Measurements from ENCODE around the gene STOML1. TPM values are rescaled to one million over a fixed set of nuclear protein-coding genes. Genes with fewer than 3 reads are reported as not detected.

STOML1 gene
- total and polyA plus RNA-seq, 10 of the 15 experiments (the other 5 are each of a cell fraction or from before 2014, with no cell fraction given): 0.14 to 13.6 (median 8.3) TPM

DNA sequence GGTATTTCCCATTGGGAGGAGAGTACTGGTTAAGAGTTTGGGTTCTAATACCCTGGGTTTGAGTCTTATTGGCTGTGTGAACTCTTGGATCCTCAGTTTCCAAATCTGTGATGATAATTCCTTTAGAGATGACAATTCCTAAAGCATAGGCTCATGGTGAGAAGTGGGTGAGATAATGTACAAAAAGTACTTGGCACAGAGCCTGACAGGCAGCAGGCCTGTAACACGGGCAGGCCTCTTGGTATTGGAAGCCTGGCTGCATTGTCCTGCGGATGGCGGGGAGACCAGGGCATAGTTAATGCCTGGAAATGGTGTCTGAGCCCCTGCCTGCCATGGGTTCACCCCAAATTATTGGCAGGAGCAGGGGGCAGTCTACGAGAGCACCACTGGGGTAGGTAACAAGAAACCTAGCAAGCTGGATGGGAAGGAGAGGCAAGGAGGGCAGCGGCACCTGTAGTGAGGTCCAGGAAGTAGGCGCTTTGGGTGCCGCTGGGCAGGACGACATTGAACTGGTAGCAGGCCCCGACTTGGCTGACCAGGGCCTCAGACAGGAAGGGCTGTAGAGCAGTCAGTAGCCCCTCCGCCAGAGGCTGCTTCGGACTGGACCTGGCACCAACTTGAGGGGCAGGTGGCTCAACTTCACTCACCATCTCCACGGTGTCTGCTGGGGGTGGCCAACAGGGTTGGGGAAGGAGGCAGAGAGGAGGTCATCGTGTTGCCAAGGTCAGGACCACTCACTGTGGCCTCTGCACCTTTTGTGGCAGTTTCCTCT lies 7.7 kb downstream of the STOML1 start:
- DNase-seq (ENCODE audit: low read depth, low spot score) (no peak), FAIRE-seq (no peak), ATAC-seq (no peak)
- H3K79me2 ChIP-seq (ENCODE audit: control insufficient read depth, insufficient read depth, low read length): no peaks in the 10 kb centered on the region
- 71% methylated on average over 13 of the region's 13 CpGs for WGBS (ENCODE audit: insufficient coverage, insufficient replicate concordance, low lambda C conversion rate, missing lambda C conversion rate)
- ChIA-PET CTCF (interaction anchor here (1.0 to 3.6 kb wide), 4 partner anchors 8 to 20 kb away, joined by 3 to 26 read pairs (median 6); partner anchors contain the start of gene PML), POLR2A (no interaction called here), SMC1A (ENCODE audit: uncharacterized antibody, unreplicated experiment) (interaction anchor here (1.3 to 1.6 kb wide), 2 partner anchors 11 to 13 kb away, joined by 4 to 6 read pairs; no protein-coding TSS in a partner anchor), RAD21 (ENCODE audit: unreplicated experiment) (no interaction called here)
- H2AFZ ChIP-seq (ENCODE audit: control insufficient read depth, low read depth, low read length): no peak overlapping the region
- H3K4me2 ChIP-seq (ENCODE audit: control insufficient read depth, insufficient read depth): no peak overlapping the region
- H3K9me3 ChIP-seq (replicated peaks; ENCODE audit: control insufficient read depth, insufficient read depth, low read length): no peaks in the 10 kb centered on the region
- TF ChIP-seq, protein P1, sequence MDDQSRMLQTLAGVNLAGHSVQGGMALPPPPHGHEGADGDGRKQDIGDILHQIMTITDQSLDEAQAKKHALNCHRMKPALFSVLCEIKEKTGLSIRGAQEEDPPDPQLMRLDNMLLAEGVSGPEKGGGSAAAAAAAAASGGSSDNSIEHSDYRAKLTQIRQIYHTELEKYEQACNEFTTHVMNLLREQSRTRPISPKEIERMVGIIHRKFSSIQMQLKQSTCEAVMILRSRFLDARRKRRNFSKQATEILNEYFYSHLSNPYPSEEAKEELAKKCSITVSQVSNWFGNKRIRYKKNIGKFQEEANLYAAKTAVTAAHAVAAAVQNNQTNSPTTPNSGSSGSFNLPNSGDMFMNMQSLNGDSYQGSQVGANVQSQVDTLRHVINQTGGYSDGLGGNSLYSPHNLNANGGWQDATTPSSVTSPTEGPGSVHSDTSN (IDR thresholded peaks at IDR 0.05; ENCODE audit: insufficient replicate concordance, low read depth, low read length): no peak
- no peak for TF ChIP-seq PAX8 (IDR thresholded peaks at IDR 0.05)
- no peak for TF ChIP-seq SMARCA5 (IDR thresholded peaks at IDR 0.05)
- TF ChIP-seq, protein P2, sequence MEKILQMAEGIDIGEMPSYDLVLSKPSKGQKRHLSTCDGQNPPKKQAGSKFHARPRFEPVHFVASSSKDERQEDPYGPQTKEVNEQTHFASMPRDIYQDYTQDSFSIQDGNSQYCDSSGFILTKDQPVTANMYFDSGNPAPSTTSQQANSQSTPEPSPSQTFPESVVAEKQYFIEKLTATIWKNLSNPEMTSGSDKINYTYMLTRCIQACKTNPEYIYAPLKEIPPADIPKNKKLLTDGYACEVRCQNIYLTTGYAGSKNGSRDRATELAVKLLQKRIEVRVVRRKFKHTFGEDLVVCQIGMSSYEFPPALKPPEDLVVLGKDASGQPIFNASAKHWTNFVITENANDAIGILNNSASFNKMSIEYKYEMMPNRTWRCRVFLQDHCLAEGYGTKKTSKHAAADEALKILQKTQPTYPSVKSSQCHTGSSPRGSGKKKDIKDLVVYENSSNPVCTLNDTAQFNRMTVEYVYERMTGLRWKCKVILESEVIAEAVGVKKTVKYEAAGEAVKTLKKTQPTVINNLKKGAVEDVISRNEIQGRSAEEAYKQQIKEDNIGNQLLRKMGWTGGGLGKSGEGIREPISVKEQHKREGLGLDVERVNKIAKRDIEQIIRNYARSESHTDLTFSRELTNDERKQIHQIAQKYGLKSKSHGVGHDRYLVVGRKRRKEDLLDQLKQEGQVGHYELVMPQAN (conservative IDR thresholded peaks at IDR 0.05): no peak
- TF ChIP-seq, protein P3, sequence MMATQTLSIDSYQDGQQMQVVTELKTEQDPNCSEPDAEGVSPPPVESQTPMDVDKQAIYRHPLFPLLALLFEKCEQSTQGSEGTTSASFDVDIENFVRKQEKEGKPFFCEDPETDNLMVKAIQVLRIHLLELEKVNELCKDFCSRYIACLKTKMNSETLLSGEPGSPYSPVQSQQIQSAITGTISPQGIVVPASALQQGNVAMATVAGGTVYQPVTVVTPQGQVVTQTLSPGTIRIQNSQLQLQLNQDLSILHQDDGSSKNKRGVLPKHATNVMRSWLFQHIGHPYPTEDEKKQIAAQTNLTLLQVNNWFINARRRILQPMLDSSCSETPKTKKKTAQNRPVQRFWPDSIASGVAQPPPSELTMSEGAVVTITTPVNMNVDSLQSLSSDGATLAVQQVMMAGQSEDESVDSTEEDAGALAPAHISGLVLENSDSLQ (IDR thresholded peaks at IDR 0.05): no peak
- TF ChIP-seq, protein P4, sequence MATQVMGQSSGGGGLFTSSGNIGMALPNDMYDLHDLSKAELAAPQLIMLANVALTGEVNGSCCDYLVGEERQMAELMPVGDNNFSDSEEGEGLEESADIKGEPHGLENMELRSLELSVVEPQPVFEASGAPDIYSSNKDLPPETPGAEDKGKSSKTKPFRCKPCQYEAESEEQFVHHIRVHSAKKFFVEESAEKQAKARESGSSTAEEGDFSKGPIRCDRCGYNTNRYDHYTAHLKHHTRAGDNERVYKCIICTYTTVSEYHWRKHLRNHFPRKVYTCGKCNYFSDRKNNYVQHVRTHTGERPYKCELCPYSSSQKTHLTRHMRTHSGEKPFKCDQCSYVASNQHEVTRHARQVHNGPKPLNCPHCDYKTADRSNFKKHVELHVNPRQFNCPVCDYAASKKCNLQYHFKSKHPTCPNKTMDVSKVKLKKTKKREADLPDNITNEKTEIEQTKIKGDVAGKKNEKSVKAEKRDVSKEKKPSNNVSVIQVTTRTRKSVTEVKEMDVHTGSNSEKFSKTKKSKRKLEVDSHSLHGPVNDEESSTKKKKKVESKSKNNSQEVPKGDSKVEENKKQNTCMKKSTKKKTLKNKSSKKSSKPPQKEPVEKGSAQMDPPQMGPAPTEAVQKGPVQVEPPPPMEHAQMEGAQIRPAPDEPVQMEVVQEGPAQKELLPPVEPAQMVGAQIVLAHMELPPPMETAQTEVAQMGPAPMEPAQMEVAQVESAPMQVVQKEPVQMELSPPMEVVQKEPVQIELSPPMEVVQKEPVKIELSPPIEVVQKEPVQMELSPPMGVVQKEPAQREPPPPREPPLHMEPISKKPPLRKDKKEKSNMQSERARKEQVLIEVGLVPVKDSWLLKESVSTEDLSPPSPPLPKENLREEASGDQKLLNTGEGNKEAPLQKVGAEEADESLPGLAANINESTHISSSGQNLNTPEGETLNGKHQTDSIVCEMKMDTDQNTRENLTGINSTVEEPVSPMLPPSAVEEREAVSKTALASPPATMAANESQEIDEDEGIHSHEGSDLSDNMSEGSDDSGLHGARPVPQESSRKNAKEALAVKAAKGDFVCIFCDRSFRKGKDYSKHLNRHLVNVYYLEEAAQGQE (IDR thresholded peaks at IDR 0.05; ENCODE audit: low read depth, low read length): no peak
- no peak for TF ChIP-seq CEBPB (IDR thresholded peaks at IDR 0.05; ENCODE audit: borderline replicate concordance in 1 of 2, low read depth in 2 of 2, low read length in 2 of 2)
- TF ChIP-seq POLR2AphosphoS5 (IDR thresholded peaks at IDR 0.05; ENCODE audit: low read length): no peak
- no peak for TF ChIP-seq RFX5 (IDR thresholded peaks at IDR 0.05; ENCODE audit: low read depth, low read length)
- TF ChIP-seq, protein P5, sequence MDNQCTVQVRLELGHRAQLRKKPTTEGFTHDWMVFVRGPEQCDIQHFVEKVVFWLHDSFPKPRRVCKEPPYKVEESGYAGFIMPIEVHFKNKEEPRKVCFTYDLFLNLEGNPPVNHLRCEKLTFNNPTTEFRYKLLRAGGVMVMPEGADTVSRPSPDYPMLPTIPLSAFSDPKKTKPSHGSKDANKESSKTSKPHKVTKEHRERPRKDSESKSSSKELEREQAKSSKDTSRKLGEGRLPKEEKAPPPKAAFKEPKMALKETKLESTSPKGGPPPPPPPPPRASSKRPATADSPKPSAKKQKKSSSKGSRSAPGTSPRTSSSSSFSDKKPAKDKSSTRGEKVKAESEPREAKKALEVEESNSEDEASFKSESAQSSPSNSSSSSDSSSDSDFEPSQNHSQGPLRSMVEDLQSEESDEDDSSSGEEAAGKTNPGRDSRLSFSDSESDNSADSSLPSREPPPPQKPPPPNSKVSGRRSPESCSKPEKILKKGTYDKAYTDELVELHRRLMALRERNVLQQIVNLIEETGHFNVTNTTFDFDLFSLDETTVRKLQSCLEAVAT (IDR thresholded peaks at IDR 0.05): no peak
- H3K9ac ChIP-seq (ENCODE audit: control insufficient read depth, insufficient read depth, low read length): no peak overlapping the region
- BruUV-seq (replicated peaks): no TSS peak
- no peaks in the 10 kb centered on the region for H4K20me1 ChIP-seq (ENCODE audit: control insufficient read depth, insufficient read depth)
- no peaks in the 10 kb centered on the region for H3K27me3 ChIP-seq (replicated peaks in 1 of 2; ENCODE audit: control insufficient read depth in 2 of 2, insufficient read depth in 2 of 2, low read length in 1 of 2)
- no peak overlapping the region for H3K4me3 ChIP-seq
- H3K36me3 ChIP-seq (ENCODE audit: control insufficient read depth in 2 of 2, insufficient read depth in 2 of 2, low read length in 1 of 2): no peaks in the 10 kb centered on the region; a peak in 1 of 4 replicates
- H3K27ac ChIP-seq (ENCODE audit: control insufficient read depth, insufficient read depth): no peak overlapping the region
- in situ Hi-C loops (cut with MboI) (no loop called here), intact Hi-C loops (cut with micrococcal nuclease; ENCODE audit: unreplicated experiment) (no loop called here)
- H3K4me1 ChIP-seq (ENCODE audit: control insufficient read depth, insufficient read depth, low read length): peaks cover 59% of the 10 kb centered on the region
